GM18867 (cell line): ENCODE measurements around the gene BICC1.

ENCODE experiments used
- ATAC-seq: cut with Tn5 transposase; IDR thresholded peaks from one replicate; pipeline ENCODE4 v1.9.1; 2021; ENCODE audit warnings: mild to moderate bottlenecking, moderate library complexity; ENCODE audit not compliant: unreplicated experiment

Gene BICC1

DNA sequence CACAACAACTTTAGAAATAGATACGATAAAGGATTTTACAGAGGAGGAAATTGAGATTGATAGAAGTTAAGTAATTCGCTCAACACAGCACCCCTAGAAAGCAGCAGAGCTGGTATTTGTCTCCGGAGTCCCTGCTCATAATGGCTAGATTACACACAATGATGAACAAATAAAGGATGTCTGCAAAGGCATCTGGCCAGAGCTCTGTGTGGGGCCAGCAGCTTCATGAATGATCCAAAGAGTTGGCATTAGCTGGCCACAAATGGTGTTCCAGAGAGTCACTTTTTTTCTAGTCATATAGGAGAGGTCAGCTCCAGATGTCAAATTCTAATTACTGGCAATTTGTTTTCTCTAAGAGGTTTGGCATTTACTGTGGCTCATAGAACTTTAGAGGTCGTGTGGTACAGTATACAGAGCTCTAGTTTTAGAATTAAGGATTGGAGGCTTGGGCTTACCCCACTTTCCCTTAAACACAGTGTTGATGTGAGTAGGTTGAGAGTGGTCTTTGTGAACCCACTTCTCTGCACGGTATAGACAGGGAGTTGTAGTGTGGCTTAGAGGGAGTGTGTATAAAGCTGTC is 186.2 kb downstream of the BICC1 start:
- ATAC-seq, result no peak

- ATAC-seq, result no peak
These were observed 187.9 kb downstream of the BICC1 start for GRCh38 chr10:58700591-58700990.

GRCh38 chr10:58701405-58702135 is 188.9 kb downstream of the BICC1 start:
- no peak for ATAC-seq

GRCh38 chr10:58704226-58704625 is 191.6 kb downstream of the BICC1 start:
- ATAC-seq, result no peak

DNA sequence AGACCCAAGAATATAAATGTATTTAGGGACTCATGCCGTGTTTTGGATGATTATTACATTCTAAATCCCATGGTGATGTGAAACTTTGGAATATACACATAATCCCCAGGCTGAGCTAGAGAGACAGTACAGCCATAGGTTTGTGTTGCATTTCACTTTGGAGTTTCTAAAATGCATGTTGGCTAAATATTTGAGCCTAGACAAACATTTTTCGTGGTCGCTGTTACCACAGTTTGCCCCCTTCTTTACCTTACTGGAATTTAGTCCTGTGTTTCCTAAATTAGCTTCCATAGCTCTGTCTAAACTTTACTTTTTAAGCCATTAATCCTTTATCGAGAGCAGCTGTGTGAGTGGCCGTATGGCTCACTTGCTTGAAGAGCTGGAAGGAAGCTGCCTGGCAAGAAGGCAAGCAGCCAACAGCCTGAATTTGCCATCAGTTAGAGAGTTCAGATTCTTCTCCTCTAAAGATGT is 192.0 kb downstream of the BICC1 start:
- ATAC-seq, result no peak

GRCh38 chr10:58706836-58707235 is 194.2 kb downstream of the BICC1 start:
- no peak for ATAC-seq

GRCh38 chr10:58712141-58712540 is 199.5 kb downstream of the BICC1 start:
- ATAC-seq, result no peak

- ATAC-seq, result no peak
These were observed 200.3 kb downstream of the BICC1 start for GRCh38 chr10:58712982-58713381.

DNA sequence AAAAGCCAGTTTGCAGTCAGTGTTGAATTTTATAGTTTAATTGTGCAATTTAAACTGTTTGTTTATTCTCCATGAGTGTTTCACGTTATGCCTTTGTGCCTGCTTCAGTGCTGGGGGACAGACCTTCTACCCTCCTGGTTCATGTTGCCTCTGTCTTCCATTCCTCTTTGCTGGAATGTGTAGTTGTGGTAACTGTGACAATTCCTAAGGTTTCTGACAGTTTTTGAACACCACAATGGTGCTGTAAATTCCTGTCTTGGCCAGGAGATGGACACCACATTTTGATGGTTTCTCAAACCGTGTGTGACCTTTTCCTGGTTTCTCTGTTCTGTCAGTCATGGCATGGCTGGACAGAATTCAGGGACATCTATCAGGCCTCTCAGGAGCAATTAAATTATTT is 201.7 kb downstream of the BICC1 start:
- ATAC-seq, result no peak

- ATAC-seq, result no peak
These were observed 202.4 kb downstream of the BICC1 start for GRCh38 chr10:58715061-58715460.

DNA sequence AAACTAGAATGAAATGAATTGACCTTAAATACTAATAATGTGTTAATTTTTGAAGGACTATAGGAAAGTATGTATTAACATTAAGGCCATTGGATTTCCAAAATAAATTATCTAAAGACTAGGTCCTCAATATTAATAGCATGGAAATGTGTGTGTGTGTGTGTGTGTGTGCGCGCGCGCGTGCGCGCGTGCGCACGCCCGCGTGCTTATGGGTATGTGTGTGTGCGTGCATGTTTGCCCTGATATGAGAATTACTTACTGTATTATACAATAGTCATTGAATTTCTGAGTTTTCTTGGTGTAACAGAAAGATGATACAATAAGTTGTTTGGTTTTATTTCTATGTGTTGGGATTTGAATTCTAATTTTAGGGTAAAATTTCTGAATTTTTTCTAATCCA is 205.9 kb downstream of the BICC1 start:
- no peak for ATAC-seq

GRCh38 chr10:58721601-58722281 is 209.1 kb downstream of the BICC1 start:
- ATAC-seq, result no peak

DNA sequence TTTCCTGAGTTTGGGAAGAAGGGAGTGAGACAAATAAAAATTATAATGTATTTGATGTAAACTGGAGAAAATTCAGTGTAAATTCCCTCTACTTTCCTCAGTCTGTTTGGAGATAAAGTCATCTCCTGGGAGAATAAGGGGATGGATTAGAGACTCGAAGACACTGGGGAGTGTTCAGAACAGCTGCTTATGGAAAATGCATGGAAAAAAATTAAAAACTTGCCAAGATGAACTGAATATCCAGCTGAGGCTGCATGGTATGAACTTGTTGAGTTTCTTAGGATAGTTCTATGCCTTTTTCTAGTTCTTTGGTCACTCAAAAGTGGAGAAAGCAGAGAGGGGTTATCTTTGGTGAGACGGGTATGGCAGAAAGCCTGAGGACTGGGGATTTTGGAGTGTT is 210.5 kb downstream of the BICC1 start:
- ATAC-seq, result no peak

GRCh38 chr10:58723966-58724365 is 211.3 kb downstream of the BICC1 start:
- no peak for ATAC-seq

DNA sequence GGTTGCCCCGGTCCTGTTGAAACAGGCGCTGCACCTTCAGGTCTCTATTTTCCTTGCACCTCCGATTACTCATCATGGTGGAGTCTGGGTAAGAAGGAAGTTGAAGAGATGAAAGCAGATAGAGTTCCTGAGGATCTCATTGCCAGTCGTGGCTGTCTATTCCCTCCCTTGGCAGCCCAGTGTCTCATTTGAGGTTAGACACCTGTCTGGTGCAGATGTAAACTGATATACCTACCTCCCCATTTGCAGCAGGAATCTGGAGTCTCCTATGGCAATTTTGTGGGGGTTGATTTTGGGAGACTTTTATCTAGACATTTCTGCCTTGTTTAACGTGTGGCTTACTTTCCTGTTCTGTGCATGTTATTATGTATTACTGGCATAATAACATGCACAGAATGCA is 212.1 kb downstream of the BICC1 start:
- no peak for ATAC-seq

DNA sequence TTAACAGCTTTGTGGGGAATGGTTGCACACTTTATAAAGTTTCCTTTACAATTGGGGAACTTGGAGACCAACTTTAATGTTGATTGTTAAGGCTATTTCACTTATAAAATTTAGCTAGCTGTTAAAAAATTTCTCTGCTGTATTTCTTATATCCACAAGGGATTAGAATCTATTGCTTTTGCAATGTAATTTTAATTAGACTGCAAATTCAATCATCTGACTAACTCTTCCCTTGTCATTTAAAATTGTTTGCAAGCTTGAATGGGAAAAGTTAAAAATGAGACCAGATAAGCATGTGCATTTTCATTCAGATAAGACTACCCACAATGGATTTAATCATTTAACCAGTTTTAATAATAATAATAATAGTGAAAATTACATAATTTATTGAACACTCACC is 213.2 kb downstream of the BICC1 start:
- ATAC-seq, result no peak

- ATAC-seq, result no peak
These were observed 215.0 kb downstream of the BICC1 start for GRCh38 chr10:58727633-58728032.

GRCh38 chr10:58731276-58731675 is 218.6 kb downstream of the BICC1 start:
- no peak for ATAC-seq

- no peak for ATAC-seq
These were observed 220.8 kb downstream of the BICC1 start for GRCh38 chr10:58733436-58733835.

DNA sequence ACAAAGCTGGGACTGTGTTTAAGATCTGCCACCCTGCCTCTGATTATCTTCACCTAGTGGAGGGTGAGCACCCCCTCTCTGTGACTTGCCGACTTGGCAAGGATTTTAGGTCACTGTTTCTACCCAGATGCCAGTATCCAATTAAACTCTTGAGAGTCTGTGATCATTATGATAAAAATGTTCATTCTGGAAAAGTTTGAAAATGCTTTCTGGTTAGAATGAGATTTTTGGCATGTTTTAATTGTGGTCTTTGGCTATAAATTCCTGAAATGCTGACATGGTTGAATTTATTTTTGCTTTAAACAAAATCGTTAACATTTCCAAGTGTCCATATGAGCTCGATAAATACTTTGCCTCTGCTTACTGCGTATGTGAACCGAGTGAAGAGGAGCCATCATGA is 221.4 kb downstream of the BICC1 start:
- ATAC-seq, result no peak

DNA sequence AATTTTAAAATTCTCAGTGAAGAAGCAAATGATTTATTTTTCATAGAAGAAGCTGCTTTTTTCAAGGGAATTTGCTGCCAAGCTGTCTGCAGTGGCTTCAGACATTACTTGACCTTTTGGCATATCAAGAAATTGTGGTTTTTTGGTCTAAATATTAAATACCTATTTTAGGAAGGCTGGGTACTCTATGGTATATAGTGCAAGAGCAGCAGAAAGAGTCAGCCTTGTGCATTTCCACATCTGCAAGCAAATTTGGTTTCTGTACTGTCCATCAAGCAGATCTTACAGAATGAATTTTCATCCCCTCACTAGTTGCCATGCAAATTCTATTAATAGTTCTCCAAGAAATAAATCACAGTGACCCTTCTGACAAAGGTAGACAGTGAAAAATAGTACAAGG is 222.0 kb downstream of the BICC1 start:
- no peak for ATAC-seq

DNA sequence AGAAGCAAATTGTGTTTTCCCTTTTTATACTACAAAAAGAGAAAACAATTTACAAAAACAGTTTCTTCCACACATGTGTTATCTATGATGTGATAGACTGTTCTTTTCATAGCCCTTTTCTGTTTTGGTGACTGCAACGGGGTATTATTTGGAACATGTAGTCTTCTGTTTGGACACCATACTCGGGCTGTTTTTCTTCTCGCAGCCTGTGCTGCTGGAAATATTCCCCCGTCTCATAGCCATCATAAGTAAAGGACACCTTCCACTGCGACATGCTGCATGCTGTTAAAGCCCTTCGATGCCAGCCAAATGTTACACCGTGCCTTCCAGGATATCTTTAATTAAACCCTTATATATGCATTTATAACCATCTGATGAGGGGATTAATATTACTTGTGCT is 222.4 kb downstream of the BICC1 start:
- no peak for ATAC-seq
